A673 (cell line): ENCODE measurements around the gene CIAO2B.

Experiments
- CTCF ChIP-seq: fragments of 300-800, 200-600 bp; sonication (generic); conservative IDR thresholded peaks from 2 replicates; pipeline ENCODE4 v1.5.1; 2017; ENCODE audit warnings: low read depth, mild to moderate bottlenecking, antibody characterized with exemption, low read length, moderate library complexity, mixed read lengths
- EZH2 ChIP-seq: fragments of 200-600 bp; sonication (generic); IDR thresholded peaks from 2 replicates; pipeline ENCODE4 v1.6.1; 2017; ENCODE audit warnings: borderline replicate concordance, low read depth, mild to moderate bottlenecking, mixed read lengths, antibody characterized with exemption, low read length; ENCODE audit not compliant: poor library complexity, severe bottlenecking

GRCh38 chr16:66911801-66912200 lies 22.4 kb downstream of the CIAO2B start:
- no peak for TF ChIP-seq CTCF
- TF ChIP-seq EZH2: no peak
